HepG2 (cell line): ENCODE data around the gene ZNF154. TPM values are rescaled to one million over a fixed set of nuclear protein-coding genes. Genes with fewer than 3 reads are reported as not detected.

Experiments
- ATAC-seq: fragments of 200-7000 bp; cut with Tn5 transposase; 3 replicates; pipeline ENCODE4 v1.9.1; 2020; ENCODE audit warnings: mild to moderate bottlenecking, moderate library complexity
- BruUV-seq: library from RNA; stranded (reverse); fragments of 400-500 nt; replicated peaks from 2 replicates; lab custom pipeline; 2021; lab: Mats Ljungman, UMichigan
- CTCF ChIA-PET: fragments of 300-600 bp; formaldehyde crosslinking; extraction: SDS; loops from one replicate; lab custom pipeline; 2021; ENCODE audit warnings: low total read pairs, inconsistent platforms, low intra/inter-chr PET ratio; lab: Yijun Ruan, JAX
- POLR2A ChIA-PET: fragments of 350-600 bp; sonication (Branson Sonifier 250); formaldehyde crosslinking; loops from one replicate; lab custom pipeline; 2020; ENCODE audit warnings: antibody characterized with exemption, inconsistent platforms; lab: Yijun Ruan, JAX
- DNase-seq: peaks from one replicate; pipeline ENCODE4 v3.0.0-alpha.2; 2015; ENCODE audit warnings: low spot score
- FAIRE-seq: peaks from 3 replicates; lab custom pipeline; 2011; peaks lifted over from hg19 to GRCh38; lab: Jason Lieb, UNC
- H2AFZ ChIP-seq: one replicate; pipeline ENCODE4 v1.6.1; 2011; ENCODE audit warnings: low read length, inconsistent platforms
- H3K27ac ChIP-seq: fragments of 300-600 bp; 3 replicates; pipeline ENCODE4 v1.8.0; 2011; ENCODE audit warnings: mixed run types, mild to moderate bottlenecking, mixed read lengths, low read length, inconsistent platforms; ENCODE audit not compliant: insufficient read depth; ENCODE audit errors: extremely low read length
- H3K27me3 ChIP-seq, 2 experiments: fragments of 200-600 bp in 1 of 2; 2 replicates in 1 of 2; 3 replicates in 1 of 2; pipeline versions ENCODE4 v1.6.0 to v1.8.0; 2011; ENCODE audit warnings: low read length in 2 of 2, mild to moderate bottlenecking in 2 of 2, moderate library complexity in 2 of 2, inconsistent platforms in 1 of 2; ENCODE audit not compliant: insufficient read depth in 2 of 2, control insufficient read depth in 1 of 2
- H3K36me3 ChIP-seq, 2 experiments: fragments of 200-600 bp in 1 of 2; replicated peaks in 1 of 2; 2 replicates in 1 of 2; 3 replicates in 1 of 2; pipeline versions ENCODE4 v1.5.1 to v1.8.0; 2011; ENCODE audit warnings: low read length in 2 of 2, inconsistent platforms in 1 of 2; ENCODE audit not compliant: insufficient read depth in 2 of 2, control insufficient read depth in 1 of 2
- H3K4me1 ChIP-seq: 2 replicates; pipeline ENCODE4 v1.5.1; 2012; ENCODE audit warnings: low read length, inconsistent platforms; ENCODE audit not compliant: insufficient read depth
- H3K4me2 ChIP-seq: 2 replicates; pipeline ENCODE4 v1.6.0; 2011; ENCODE audit warnings: low read depth, low read length, inconsistent platforms
- H3K4me3 ChIP-seq, 3 experiments: fragments of 200-600 bp in 1 of 3; sonication (generic), shearing (Covaris generic) in 1 of 3; replicated peaks in 1 of 3; 2 replicates each; pipeline ENCODE4 v1.5.1; 2011 to 2016; ENCODE audit warnings: low read length in 3 of 3, inconsistent platforms in 2 of 3, low read depth in 2 of 3, mild to moderate bottlenecking in 2 of 3, control low read depth in 1 of 3, mixed read lengths in 1 of 3; ENCODE audit not compliant: insufficient read depth in 1 of 3
- H3K79me2 ChIP-seq: one replicate; pipeline ENCODE4 v1.6.1; 2011; ENCODE audit warnings: low read length, inconsistent platforms; ENCODE audit not compliant: insufficient read depth
- H3K9ac ChIP-seq: 2 replicates; pipeline ENCODE4 v1.6.0; 2011; ENCODE audit warnings: mild to moderate bottlenecking, low read depth, low read length, inconsistent platforms; ENCODE audit not compliant: insufficient read depth
- H3K9me3 ChIP-seq: 2 replicates; pipeline ENCODE4 v1.5.1; 2012; ENCODE audit warnings: mild to moderate bottlenecking, low read length
- H4K20me1 ChIP-seq: 2 replicates; pipeline ENCODE4 v1.6.0; 2011; ENCODE audit warnings: inconsistent platforms, mild to moderate bottlenecking, low read length, moderate library complexity; ENCODE audit not compliant: insufficient read depth
- BRCA1 ChIP-seq: sonication (generic); formaldehyde crosslinking; IDR thresholded peaks from 2 replicates; pipeline ENCODE4 v1.4.0; 2020; ENCODE audit warnings: missing genetic modification reagents
- FOXP4 ChIP-seq: sonication (generic); formaldehyde crosslinking; IDR thresholded peaks from 2 replicates; pipeline ENCODE4 v1.4.0; 2020; ENCODE audit warnings: missing genetic modification reagents
- HDAC2 ChIP-seq: sonication (generic); formaldehyde crosslinking; IDR thresholded peaks from 2 replicates; pipeline ENCODE4 v1.4.0; 2020; ENCODE audit warnings: missing genetic modification reagents
- HMGXB4 ChIP-seq, 2 experiments: sonication (generic) in 1 of 2; formaldehyde crosslinking in 1 of 2; IDR thresholded peaks; 2 replicates each; pipeline versions ENCODE4 v1.4.0 to v1.6.1; 2018 to 2020; ENCODE audit warnings: missing genetic modification reagents in 2 of 2, borderline replicate concordance in 1 of 2, low read depth in 1 of 2, mild to moderate bottlenecking in 1 of 2, missing biosample characterization in 1 of 2
- MBD4 ChIP-seq: IDR thresholded peaks from 2 replicates; pipeline ENCODE4 v1.6.1; 2012; ENCODE audit warnings: low read length, inconsistent platforms, borderline replicate concordance
- NR0B2 ChIP-seq: sonication (generic); formaldehyde crosslinking; IDR thresholded peaks from 2 replicates; pipeline ENCODE4 v1.4.0; 2020; ENCODE audit warnings: mild to moderate bottlenecking, missing genetic modification reagents
- RBFOX2 ChIP-seq: fragments of 200-400 bp; formaldehyde crosslinking; IDR thresholded peaks from 2 replicates; pipeline ENCODE4 v1.6.1; 2017; ENCODE audit warnings: low read depth, mild to moderate bottlenecking, low read length
- THAP9 ChIP-seq: sonication (generic); formaldehyde crosslinking; IDR thresholded peaks from 2 replicates; pipeline ENCODE4; 2020; ENCODE audit warnings: missing genetic modification reagents, mild to moderate bottlenecking, borderline replicate concordance
- TRAFD1 ChIP-seq: sonication (generic); formaldehyde crosslinking; IDR thresholded peaks from 2 replicates; pipeline ENCODE4 v1.5.1; 2020; ENCODE audit warnings: missing genetic modification reagents, mild to moderate bottlenecking, borderline replicate concordance
- ZBTB38 ChIP-seq: sonication (generic); formaldehyde crosslinking; IDR thresholded peaks from 2 replicates; pipeline ENCODE4 v1.5.1; 2020; ENCODE audit warnings: mild to moderate bottlenecking, missing genetic modification reagents
- ZMYM2 ChIP-seq: sonication (generic); formaldehyde crosslinking; IDR thresholded peaks from 2 replicates; pipeline ENCODE4 v1.8.0; 2022; ENCODE audit warnings: mild to moderate bottlenecking, missing genetic modification reagents
- ZNF282 ChIP-seq: fragments of 450-650 bp; IDR thresholded peaks from 2 replicates; pipeline ENCODE4 v1.6.1; 2018; ENCODE audit not compliant: partially characterized antibody
- ZNF691 ChIP-seq: sonication (generic); formaldehyde crosslinking; IDR thresholded peaks from 2 replicates; pipeline ENCODE4 v1.4.0; 2020; ENCODE audit warnings: missing genetic modification reagents, low read depth, mild to moderate bottlenecking, borderline replicate concordance
- ZNF850 ChIP-seq: sonication (generic); formaldehyde crosslinking; conservative IDR thresholded peaks from 2 replicates; pipeline ENCODE4 v1.9.0; 2021; ENCODE audit warnings: mild to moderate bottlenecking, missing genetic modification reagents
- ZNF878 ChIP-seq: sonication (generic); formaldehyde crosslinking; IDR thresholded peaks from 2 replicates; pipeline ENCODE4 v1.8.1; 2023; ENCODE audit warnings: mild to moderate bottlenecking, missing genetic modification reagents, moderate library complexity
- WGBS: methylation state at CpG from one replicate; pipeline ENCODE4 v1.1.6; 2017; ENCODE audit warnings: low lambda C conversion rate; 5-methylcytosine and 5-hydroxymethylcytosine counted together
- in situ Hi-C: cut with HindIII; loops from 2 replicates; pipeline ENCODE4 v1.10.0; 2017; ENCODE audit warnings: low pct_unique_long_range_greater_than_20kb; ENCODE audit not compliant: extremely low pct_ligation_motif_present
- intact Hi-C: fragments of 100-400 bp; cut with micrococcal nuclease; formaldehyde crosslinking; loops from one replicate; pipeline ENCODE4 v1.10.0; 2022; ENCODE audit not compliant: unreplicated experiment
- polyA plus RNA-seq, 8 experiments: library from polyadenylated mRNA; depleted of rRNA in 3 of 8; stranded (reverse) in 7 of 8; unstranded in 1 of 8; fragments of >200 nt; fragmentation: Illumina TruSeq in 4 of 8; extraction: Trizol in 4 of 8; gene quantifications; 2 replicates each; pipeline versions ENCODE4 v1.2.1 to v1.2.3, GENCODE V29; 2011 to 2016; ENCODE audit warnings: low read depth in 4 of 8, missing spikeins in 1 of 8, mixed read lengths in 1 of 8; ENCODE audit not compliant: insufficient read depth in 1 of 8
- total RNA-seq, 5 experiments: library from RNA; depleted of rRNA; stranded (reverse); fragments of >200 nt; fragmentation: Illumina TruSeq; extraction: Trizol; gene quantifications; 2 replicates each; pipeline ENCODE4 v1.2.3, GENCODE V29; 2016; ENCODE audit warnings: low read depth in 1 of 5

Gene ZNF154
- total and polyA plus RNA-seq, 2 of the 13 experiments (the other 11 are each of a cell fraction or from before 2014, with no cell fraction given): not detected

- BruUV-seq: no TSS peak
- CTCF ChIA-PET: no interaction called here
- Histone ChIP-seq H3K9me3 (peaks cover 11% of the 10 kb centered on the region; the same call in 1 of the 2 replicates), H3K4me1 (peaks cover 10% of the 10 kb centered on the region), H2AFZ (no peak overlapping the region), H3K36me3 (peaks cover 12 to 49% of the 10 kb centered on the region in 2 experiments), H3K27ac (no peak overlapping the region), H3K4me3 (no peak overlapping the region), H3K4me2 (no peak overlapping the region), H3K9ac (no peak overlapping the region), H3K79me2 (peaks cover 65% of the 10 kb centered on the region), H4K20me1 (0 out of 2 replicates have a peak, but pooled peaks cover 4% of the 10 kb centered on the region), H3K27me3 (no peaks in the 10 kb centered on the region)
- FAIRE-seq: no peak
- intact Hi-C loops (no loop called here), in situ Hi-C loops (no loop called here)
- POLR2A ChIA-PET: no interaction called here
- no peak for ATAC-seq
- WGBS: 96% methylated on average over 3 of the region's 3 CpGs
- no peak for DNase-seq
- no peak for TF ChIP-seq FOXP4 (CRISPR knock-in tag)
- TF ChIP-seq HMGXB4 (CRISPR knock-in tag; IDR thresholded peaks at IDR 0.05; ENCODE audit: borderline replicate concordance in 1 of 2, low read depth in 1 of 2): no peak
- no peak for TF ChIP-seq BRCA1 (CRISPR knock-in tag)
- TF ChIP-seq THAP9 (CRISPR knock-in tag): no peak
- TF ChIP-seq ZMYM2 (CRISPR knock-in tag): no peak
- TF ChIP-seq MBD4: no peak
- no peak for TF ChIP-seq ZNF850 (CRISPR knock-in tag)
- no peak for TF ChIP-seq HDAC2 (CRISPR knock-in tag)
- no peak for TF ChIP-seq ZNF878 (CRISPR knock-in tag)
- no peak for TF ChIP-seq TRAFD1
- TF ChIP-seq ZNF282: no peak
- TF ChIP-seq RBFOX2: no peak
- TF ChIP-seq ZNF691 (CRISPR knock-in tag): no peak
- TF ChIP-seq ZBTB38 (CRISPR knock-in tag): no peak
- TF ChIP-seq NR0B2 (CRISPR knock-in tag): no peak
These were observed 19.3 kb downstream of the ZNF154 start for GRCh38 chr19:57689750-57690149.
